Activated CD8-positive, alpha-beta T cell treated with anti-CD3 and anti-CD28 coated beads, Interleukin-2, amount 10 ng/mL, durations not matched to agents 7 days and 5 days (primary cell): ENCODE measurements around the gene MVK. TPM values are rescaled to one million over a fixed set of nuclear protein-coding genes. Genes with fewer than 3 reads are reported as not detected.

Experiments
- ATAC-seq: fragments of 150-1000 bp; cut with Tn5 transposase; one replicate; pipeline ENCODE4 v1.10.0; 2021; ENCODE audit warnings: moderate library complexity
- CTCF ChIA-PET: fragments of 350-600 bp; sonication (Branson Sonifier 250); formaldehyde crosslinking; loops from one replicate; lab custom pipeline; 2021; ENCODE audit warnings: antibody characterized with exemption; lab: Charles Lee
- POLR2A ChIA-PET: fragments of 350-600 bp; sonication (Branson Sonifier 250); formaldehyde crosslinking; loops from one replicate; lab custom pipeline; 2021; ENCODE audit warnings: antibody characterized with exemption; lab: Charles Lee
- DNase-seq: peaks from one replicate; pipeline ENCODE4 v3.0.0-alpha.2; 2020
- H3K27ac Mint-ChIP-seq: one replicate; pipeline ENCODE4 v1.8.0; 2021; ENCODE audit warnings: mild to moderate bottlenecking, mixed read lengths
- H3K27me3 Mint-ChIP-seq: one replicate; pipeline ENCODE4 v1.8.0; 2021; ENCODE audit warnings: low read depth, mixed read lengths
- H3K36me3 Mint-ChIP-seq: one replicate; pipeline ENCODE4 v1.8.0; 2021; ENCODE audit warnings: low read depth, mixed read lengths
- H3K4me1 Mint-ChIP-seq: one replicate; pipeline ENCODE4 v1.8.0; 2021; ENCODE audit warnings: low read depth, mixed read lengths
- H3K4me3 Mint-ChIP-seq: one replicate; pipeline ENCODE4 v1.8.0; 2021; ENCODE audit warnings: mild to moderate bottlenecking, mixed read lengths
- H3K9me3 Mint-ChIP-seq: one replicate; pipeline ENCODE4 v1.8.0; 2022; ENCODE audit warnings: mixed read lengths; ENCODE audit not compliant: insufficient read depth
- total RNA-seq, 2 experiments: library from RNA; stranded (reverse); gene quantifications; one replicate each; pipeline ENCODE4 v1.2.3, GENCODE V29; 2021

Gene MVK
- total RNA-seq, 2 experiments from 2014 or later: 25.0 to 28.5 TPM

GRCh38 chr12:109559200-109559505, 14.4 kb upstream of the MVK start:
- CTCF ChIA-PET: no interaction called here
- peaks cover 4% of the 10 kb centered on the region for H3K9me3 Mint-ChIP-seq
- no peak overlapping the region for H3K27ac Mint-ChIP-seq
- no peak for ATAC-seq
- H3K4me1 Mint-ChIP-seq: no peaks in the 10 kb centered on the region
- H3K4me3 Mint-ChIP-seq: no peak overlapping the region
- peaks cover 21% of the 10 kb centered on the region for H3K36me3 Mint-ChIP-seq
- no peak for DNase-seq
- POLR2A ChIA-PET: no interaction called here
- no peaks in the 10 kb centered on the region for H3K27me3 Mint-ChIP-seq

DNA sequence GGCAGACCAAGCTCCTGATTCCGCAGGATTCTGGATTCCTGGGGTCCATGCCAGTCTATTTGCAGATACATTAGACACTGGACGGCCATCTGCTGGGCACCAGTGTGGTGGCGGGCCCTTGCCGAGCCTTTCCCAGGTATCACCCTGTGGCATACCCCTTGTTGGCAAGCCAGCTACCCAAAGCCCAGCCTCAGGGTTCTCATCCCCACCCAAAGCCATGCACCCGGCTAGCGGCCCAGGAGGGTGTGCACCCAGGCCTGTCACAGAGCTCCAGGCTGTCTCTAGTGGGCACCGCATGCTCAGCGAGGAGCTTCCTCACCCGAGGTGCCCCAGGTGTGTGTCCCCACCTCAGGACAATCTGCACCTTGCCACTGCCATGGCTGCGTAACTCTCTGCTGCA, 14.0 kb upstream of the MVK start:
- no peak for DNase-seq
- peaks cover 23% of the 10 kb centered on the region for H3K36me3 Mint-ChIP-seq
- POLR2A ChIA-PET: interaction anchor here (0.9 to 1.0 kb wide), 2 partner anchors 8 to 15 kb away, joined by 3 to 4 read pairs; no protein-coding TSS in a partner anchor
- no peaks in the 10 kb centered on the region for H3K4me1 Mint-ChIP-seq
- no peak overlapping the region for H3K27ac Mint-ChIP-seq
- CTCF ChIA-PET: no interaction called here
- no peak overlapping the region for H3K4me3 Mint-ChIP-seq
- H3K9me3 Mint-ChIP-seq: peaks cover 4% of the 10 kb centered on the region
- ATAC-seq: no peak
- no peaks in the 10 kb centered on the region for H3K27me3 Mint-ChIP-seq

GRCh38 chr12:109560867-109561710, 12.5 kb upstream of the MVK start:
- ChIA-PET CTCF (no interaction called here), POLR2A (no interaction called here)
- Mint-ChIP-seq H3K4me1 (no peaks in the 10 kb centered on the region), H3K9me3 (peaks cover 4% of the 10 kb centered on the region), H3K4me3 (no peak overlapping the region), H3K27ac (no peak overlapping the region), H3K36me3 (peaks cover 23% of the 10 kb centered on the region), H3K27me3 (no peaks in the 10 kb centered on the region)
- ATAC-seq (no peak), DNase-seq (no peak)

DNA sequence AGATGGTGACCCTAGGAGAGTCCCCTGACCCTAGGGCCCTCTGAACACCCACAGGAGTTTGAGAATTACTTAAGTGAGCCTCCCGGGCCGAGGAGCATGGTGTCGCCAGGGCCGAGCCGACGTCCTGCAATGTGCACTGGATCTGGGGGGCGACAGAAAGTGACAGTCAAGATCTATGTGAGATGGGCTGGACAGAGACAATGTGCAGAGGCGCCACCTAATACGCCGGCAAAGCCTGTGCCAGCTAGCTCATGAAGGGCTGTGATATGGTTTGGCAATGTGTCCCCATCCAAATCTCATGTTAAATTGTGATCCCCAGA, 11.9 kb upstream of the MVK start:
- no peak overlapping the region for H3K27ac Mint-ChIP-seq
- POLR2A ChIA-PET: no interaction called here
- CTCF ChIA-PET: no interaction called here
- no peak overlapping the region for H3K4me3 Mint-ChIP-seq
- no peak for DNase-seq
- ATAC-seq: no peak
- H3K4me1 Mint-ChIP-seq: no peaks in the 10 kb centered on the region
- peaks cover 25% of the 10 kb centered on the region for H3K36me3 Mint-ChIP-seq
- H3K9me3 Mint-ChIP-seq: peaks cover 4% of the 10 kb centered on the region
- no peaks in the 10 kb centered on the region for H3K27me3 Mint-ChIP-seq

DNA sequence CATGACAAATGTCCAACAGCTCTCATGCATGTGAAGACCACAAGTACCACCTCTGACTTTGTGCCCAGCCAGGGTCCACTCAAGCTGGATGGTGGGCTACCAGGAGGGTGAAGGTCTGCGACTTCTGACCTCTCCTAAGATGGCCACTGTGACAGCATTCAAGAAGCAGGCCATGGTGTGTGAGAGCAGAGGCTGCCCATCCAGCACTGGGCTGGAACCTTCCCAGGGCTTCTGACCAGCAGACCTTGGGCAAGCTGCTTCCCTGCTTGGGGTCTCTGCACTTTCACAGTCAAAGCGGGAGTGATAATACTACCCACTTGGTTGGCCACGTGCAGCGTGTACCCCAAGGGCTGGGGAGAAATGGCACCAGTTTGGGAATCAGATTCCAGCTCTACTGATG, 10.7 kb upstream of the MVK start:
- Mint-ChIP-seq H3K9me3 (peaks cover 4% of the 10 kb centered on the region), H3K4me1 (no peaks in the 10 kb centered on the region), H3K27ac (no peak overlapping the region), H3K36me3 (peaks cover 27% of the 10 kb centered on the region), H3K4me3 (no peak overlapping the region), H3K27me3 (no peaks in the 10 kb centered on the region)
- DNase-seq (no peak), ATAC-seq (no peak)
- ChIA-PET POLR2A (no interaction called here), CTCF (no interaction called here)

DNA sequence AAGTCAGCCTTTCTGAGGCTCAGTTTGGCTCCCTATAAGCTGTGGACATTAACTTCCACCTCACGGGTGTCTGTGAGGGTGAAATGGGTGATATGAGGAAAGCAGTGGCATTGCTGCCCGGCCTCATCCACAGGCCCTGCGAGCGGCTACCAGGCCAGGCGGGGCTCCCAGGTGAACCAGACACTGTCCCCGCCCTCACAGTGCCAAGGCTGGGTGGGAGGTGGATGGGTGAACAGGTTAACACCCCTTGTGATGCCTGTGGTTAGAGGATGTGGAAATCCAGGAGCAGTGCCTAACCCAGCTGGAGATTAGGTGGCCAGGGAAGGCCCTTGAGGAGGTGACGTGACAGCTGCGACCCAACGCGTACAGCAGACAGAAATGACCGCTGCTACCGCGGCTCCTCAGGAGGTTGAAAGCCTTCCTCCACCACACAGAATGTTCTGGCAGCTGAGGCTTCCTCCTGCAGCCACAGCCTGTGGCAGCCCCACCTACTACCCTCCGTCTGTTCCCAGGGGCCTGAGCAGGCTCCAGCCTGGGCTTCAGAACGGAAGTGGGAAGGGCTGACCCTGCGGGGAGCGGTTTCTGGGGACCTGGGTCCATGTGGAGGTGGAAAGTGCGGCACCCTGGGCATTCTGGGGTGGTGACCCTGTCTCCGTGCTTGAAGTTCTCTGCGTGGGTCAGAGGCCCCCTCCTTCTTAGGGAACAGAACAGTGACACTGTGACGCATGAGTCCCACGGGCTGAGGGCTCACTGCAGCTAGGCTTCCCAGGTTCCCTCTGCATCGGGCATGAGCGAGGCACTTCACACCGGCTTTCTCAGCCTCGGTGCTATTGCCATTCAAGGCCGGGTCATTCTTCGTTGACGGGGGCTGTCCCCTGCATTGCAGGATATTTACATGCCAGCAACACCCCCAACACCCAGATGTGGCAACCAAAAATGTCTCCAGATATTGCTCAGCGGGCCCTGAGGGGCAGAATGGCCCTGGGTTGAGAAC, 10.0 kb upstream of the MVK start:
- no peak for DNase-seq
- no peak overlapping the region for H3K4me3 Mint-ChIP-seq
- ChIA-PET POLR2A (no interaction called here), CTCF (interaction anchor here (2.2 kb wide), 1 partner anchor 45 kb away, joined by 5 read pairs; no protein-coding TSS in a partner anchor)
- no peak overlapping the region for H3K27ac Mint-ChIP-seq
- no peaks in the 10 kb centered on the region for H3K4me1 Mint-ChIP-seq
- peaks cover 27% of the 10 kb centered on the region for H3K36me3 Mint-ChIP-seq
- peaks cover 4% of the 10 kb centered on the region for H3K9me3 Mint-ChIP-seq
- no peak for ATAC-seq
- no peaks in the 10 kb centered on the region for H3K27me3 Mint-ChIP-seq

DNA sequence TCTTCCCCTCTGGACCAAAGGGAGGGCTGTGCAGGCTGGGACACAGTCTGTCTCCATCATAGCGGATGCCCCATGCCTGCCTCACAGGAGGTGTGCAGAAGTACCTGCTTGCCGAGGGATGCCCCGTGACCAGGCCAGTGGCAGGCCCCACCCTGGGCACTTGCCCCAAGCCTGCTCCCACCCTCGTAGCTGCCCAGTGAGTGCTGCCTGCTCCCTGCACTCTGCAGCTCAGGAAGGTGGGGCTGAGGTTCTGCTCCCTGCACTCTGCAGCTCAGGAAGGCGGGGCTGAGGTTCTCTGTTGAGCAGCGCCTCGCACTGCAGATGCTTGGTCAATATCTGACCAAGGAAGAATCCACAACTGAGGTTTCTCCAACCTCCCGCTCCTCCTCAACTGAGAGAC, 7.2 kb upstream of the MVK start:
- Mint-ChIP-seq H3K9me3 (peaks cover 4% of the 10 kb centered on the region), H3K27ac (no peak overlapping the region), H3K36me3 (peaks cover 31% of the 10 kb centered on the region), H3K4me3 (no peak overlapping the region), H3K4me1 (peaks cover 4% of the 10 kb centered on the region), H3K27me3 (no peaks in the 10 kb centered on the region)
- ChIA-PET POLR2A (no interaction called here), CTCF (no interaction called here)
- no peak for DNase-seq
- ATAC-seq: peak; percentile 28

DNA sequence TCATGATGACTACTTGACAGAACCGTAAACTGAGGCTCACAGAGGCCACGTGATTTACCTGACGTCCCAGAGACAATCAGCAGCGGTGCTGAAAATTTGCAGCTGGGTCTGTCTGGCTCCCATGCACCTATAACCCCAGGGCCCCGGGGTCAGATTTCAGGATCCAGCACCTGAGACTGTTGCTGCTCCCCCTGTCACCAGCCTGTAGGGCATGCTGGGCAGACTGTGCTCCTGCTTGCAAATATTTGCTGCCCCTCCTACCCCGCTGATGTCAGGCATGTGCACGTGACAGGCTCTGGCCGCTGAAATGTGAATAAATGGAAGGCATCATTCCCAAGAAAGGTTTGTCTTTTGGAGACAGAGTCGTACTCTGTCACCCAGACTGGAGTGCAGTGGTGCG, 6.3 kb upstream of the MVK start:
- POLR2A ChIA-PET: no interaction called here
- DNase-seq (no peak), ATAC-seq (no peak)
- Mint-ChIP-seq H3K36me3 (peaks cover 23% of the 10 kb centered on the region), H3K4me1 (peaks cover 4% of the 10 kb centered on the region), H3K4me3 (no peak overlapping the region), H3K9me3 (no peaks in the 10 kb centered on the region), H3K27ac (no peak overlapping the region), H3K27me3 (no peaks in the 10 kb centered on the region)
- CTCF ChIA-PET: no interaction called here

GRCh38 chr12:109567967-109568366, 5.6 kb upstream of the MVK start:
- Mint-ChIP-seq H3K9me3 (no peaks in the 10 kb centered on the region), H3K27ac (no peak overlapping the region), H3K4me3 (no peak overlapping the region), H3K27me3 (no peaks in the 10 kb centered on the region), H3K36me3 (peaks cover 19% of the 10 kb centered on the region), H3K4me1 (peaks cover 10% of the 10 kb centered on the region)
- CTCF ChIA-PET: no interaction called here
- no peak for ATAC-seq
- POLR2A ChIA-PET: no interaction called here
- no peak for DNase-seq

DNA sequence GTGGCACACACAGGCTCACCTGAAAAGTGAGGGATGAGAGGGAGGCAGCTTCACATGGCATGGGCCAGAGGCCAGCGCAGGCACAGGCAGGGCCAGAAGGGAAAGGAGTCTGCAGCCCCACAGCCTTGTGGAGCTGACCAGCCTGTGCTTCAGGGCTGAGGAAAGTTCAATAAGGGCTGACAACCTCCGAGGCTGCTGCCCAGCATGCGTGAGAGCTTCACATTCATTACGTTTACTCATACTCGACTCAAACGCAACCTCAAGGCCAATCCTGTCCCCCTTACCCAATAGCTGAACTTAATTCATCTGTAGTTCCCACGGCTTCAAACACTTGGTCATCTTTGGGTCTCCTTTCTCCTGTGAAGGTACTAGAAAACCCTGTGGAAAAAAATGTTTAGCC, 5.1 kb upstream of the MVK start:
- POLR2A ChIA-PET: no interaction called here
- Mint-ChIP-seq H3K27ac (no peak overlapping the region), H3K4me1 (peaks cover 14% of the 10 kb centered on the region), H3K27me3 (no peaks in the 10 kb centered on the region), H3K36me3 (peaks cover 15% of the 10 kb centered on the region), H3K4me3 (no peak overlapping the region), H3K9me3 (no peaks in the 10 kb centered on the region)
- ATAC-seq: no peak
- CTCF ChIA-PET: interaction anchor here (0.8 kb wide), 1 partner anchor 29 kb away, joined by 3 read pairs; no protein-coding TSS in a partner anchor
- no peak for DNase-seq

DNA sequence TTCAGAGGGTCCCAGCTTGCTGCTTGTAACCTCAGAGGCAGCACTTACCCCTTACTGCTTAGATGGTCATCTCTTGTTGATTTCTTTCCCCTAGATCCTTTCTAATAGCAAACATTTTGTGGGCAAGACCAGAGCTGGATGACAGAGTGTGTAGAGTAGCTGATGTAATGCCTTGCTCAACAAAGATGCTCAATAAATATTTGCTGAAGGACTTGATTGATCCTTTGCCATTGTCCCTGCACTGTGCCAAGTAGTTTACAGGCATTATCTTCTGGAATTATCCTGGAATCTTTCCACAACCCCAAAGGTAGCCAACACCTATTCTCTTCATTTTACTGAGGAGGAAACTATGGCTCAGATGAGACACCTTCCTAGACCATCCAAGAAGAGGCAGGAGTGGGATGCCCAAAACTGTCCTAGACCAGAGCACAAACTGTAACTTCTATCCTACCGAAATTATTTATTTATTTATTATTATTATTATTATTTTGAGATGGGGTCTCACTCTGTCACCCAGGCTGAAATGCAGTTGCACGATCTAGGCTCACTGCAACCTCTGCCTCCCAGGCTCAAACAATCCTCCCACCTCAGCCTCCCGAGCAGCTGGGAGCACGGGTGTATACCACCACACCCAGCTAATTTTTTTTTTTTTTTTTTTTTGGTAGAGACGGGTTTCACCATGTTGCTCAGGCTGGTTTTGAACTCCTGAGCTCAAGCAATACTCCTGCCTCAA, 1.7 kb upstream of the MVK start:
- no peaks in the 10 kb centered on the region for H3K9me3 Mint-ChIP-seq
- peaks cover 26% of the 10 kb centered on the region for H3K4me1 Mint-ChIP-seq
- H3K27me3 Mint-ChIP-seq: no peaks in the 10 kb centered on the region
- H3K4me3 Mint-ChIP-seq: no peak overlapping the region
- DNase-seq: no peak
- no peak for ATAC-seq
- peak overlapping the region; percentile 9 for H3K27ac Mint-ChIP-seq
- POLR2A ChIA-PET: interaction anchor here (0.9 kb wide), 1 partner anchor 95 kb away, joined by 3 read pairs; the partner anchor contains the start of genes KCTD10 and UBE3B
- peaks cover 13% of the 10 kb centered on the region for H3K36me3 Mint-ChIP-seq
- CTCF ChIA-PET: interaction anchor here (1.0 to 3.0 kb wide), 6 partner anchors 26 to 273 kb away, joined by 3 to 17 read pairs (median 4); no protein-coding TSS in a partner anchor
